CD14-positive monocyte (primary cell): ENCODE results near the gene DEPDC1. TPM values are rescaled to one million over a fixed set of nuclear protein-coding genes. Genes with fewer than 3 reads are reported as not detected.

ENCODE experiments used
- DNase-seq, 3 donors: peaks; one replicate each; pipeline ENCODE4 v3.0.0-alpha.2; 2011 to 2022
- H2AFZ ChIP-seq: 2 replicates; pipeline ENCODE4 v1.6.0; 2012; ENCODE audit warnings: mild to moderate bottlenecking, low read depth, low read length, inconsistent platforms; ENCODE audit not compliant: insufficient read depth, poor library complexity, severe bottlenecking
- H3K27ac ChIP-seq, 2 donors: 1 replicate in 1 of 2; 2 replicates in 1 of 2; pipeline ENCODE4 v1.5.1; 2012 to 2013; ENCODE audit warnings: low read length in 2 of 2, control low read depth in 1 of 2, inconsistent platforms in 1 of 2, low read depth in 1 of 2, mild to moderate bottlenecking in 1 of 2
- H3K27me3 ChIP-seq, 2 donors: one replicate each; pipeline versions ENCODE4 v1.6.0 to v1.6.1; 2011 to 2013; ENCODE audit warnings: low read length in 2 of 2; ENCODE audit not compliant: control insufficient read depth in 2 of 2, insufficient read depth in 2 of 2
- H3K36me3 ChIP-seq, 2 donors: replicated peaks in 1 of 2; 1 replicate in 1 of 2; 2 replicates in 1 of 2; pipeline versions ENCODE4 v1.5.1 to v1.6.1; 2012 to 2013; ENCODE audit warnings: low read length in 2 of 2, control low read depth in 1 of 2, inconsistent platforms in 1 of 2, mild to moderate bottlenecking in 1 of 2; ENCODE audit not compliant: insufficient read depth in 2 of 2, control insufficient read depth in 1 of 2
- H3K4me1 ChIP-seq, 2 donors: 1 replicate in 1 of 2; 2 replicates in 1 of 2; pipeline versions ENCODE4 v1.5.1 to v1.6.1; 2012 to 2013; ENCODE audit warnings: low read length in 2 of 2, control low read depth in 1 of 2, inconsistent platforms in 1 of 2, mild to moderate bottlenecking in 1 of 2, moderate library complexity in 1 of 2; ENCODE audit not compliant: insufficient read depth in 2 of 2, control insufficient read depth in 1 of 2
- H3K4me2 ChIP-seq: replicated peaks from 2 replicates; pipeline ENCODE3; 2012; ENCODE audit warnings: low read length, moderate library complexity, mild to moderate bottlenecking; ENCODE audit not compliant: poor library complexity, severe bottlenecking; ENCODE audit errors: extremely low read depth
- H3K4me3 ChIP-seq, 3 experiments: fragments of 200-600 bp in 1 of 3; sonication (generic) in 1 of 3; replicated peaks in 1 of 3; 1 replicate in 2 of 3; 2 replicates in 1 of 3; pipeline ENCODE4 v1.5.1; 2011 to 2013; ENCODE audit warnings: low read length in 3 of 3, mild to moderate bottlenecking in 3 of 3, control low read depth in 2 of 3, low read depth in 2 of 3, inconsistent platforms in 1 of 3, moderate library complexity in 1 of 3
- H3K79me2 ChIP-seq: 2 replicates; pipeline ENCODE4 v1.6.0; 2012; ENCODE audit warnings: mild to moderate bottlenecking, control low read depth, inconsistent platforms, low read length, moderate library complexity; ENCODE audit not compliant: insufficient read depth
- H3K9ac ChIP-seq: 2 replicates; pipeline ENCODE4 v1.6.0; 2017; ENCODE audit warnings: low read length, mild to moderate bottlenecking; ENCODE audit not compliant: insufficient read depth, poor library complexity, severe bottlenecking
- H3K9me3 ChIP-seq, 2 donors: replicated peaks in 1 of 2; 1 replicate in 1 of 2; 2 replicates in 1 of 2; pipeline versions ENCODE4 v1.5.1 to v1.6.1; 2012 to 2013; ENCODE audit warnings: low read length in 2 of 2, control low read depth in 1 of 2; ENCODE audit not compliant: control insufficient read depth in 1 of 2, insufficient read depth in 1 of 2
- H4K20me1 ChIP-seq: 2 replicates; pipeline ENCODE4 v1.6.0; 2012; ENCODE audit warnings: mild to moderate bottlenecking, low read length, control low read depth, moderate library complexity; ENCODE audit not compliant: insufficient read depth
- H3K27ac Mint-ChIP-seq, 7 donors: one replicate each; pipeline ENCODE4 v1.8.0; 2020; ENCODE audit warnings: mild to moderate bottlenecking in 7 of 7, mixed read lengths in 7 of 7, moderate library complexity in 6 of 7, inconsistent platforms in 2 of 7
- H3K27me3 Mint-ChIP-seq, 3 donors: one replicate each; pipeline ENCODE4 v1.8.0; 2021 to 2022; ENCODE audit warnings: low read depth in 3 of 3, mild to moderate bottlenecking in 3 of 3, mixed read lengths in 3 of 3, moderate library complexity in 3 of 3, inconsistent platforms in 1 of 3
- H3K36me3 Mint-ChIP-seq, 2 donors: one replicate each; pipeline ENCODE4 v1.8.0; 2020; ENCODE audit warnings: mixed read lengths in 2 of 2, inconsistent platforms in 1 of 2, mild to moderate bottlenecking in 1 of 2
- H3K4me1 Mint-ChIP-seq: one replicate; pipeline ENCODE4 v1.8.0; 2020; ENCODE audit warnings: mild to moderate bottlenecking, mixed read lengths
- H3K4me3 Mint-ChIP-seq, 2 donors: one replicate each; pipeline ENCODE4 v1.8.0; 2020; ENCODE audit warnings: mild to moderate bottlenecking in 2 of 2, mixed read lengths in 2 of 2, moderate library complexity in 1 of 2
- H3K9me3 Mint-ChIP-seq, 7 donors: one replicate each; pipeline ENCODE4 v1.8.0; 2020 to 2022; ENCODE audit warnings: mixed read lengths in 7 of 7, mild to moderate bottlenecking in 6 of 7, moderate library complexity in 6 of 7, inconsistent platforms in 2 of 7
- WGBS: methylation state at CpG from one replicate; pipeline ENCODE4 v1.1.5; 2013; ENCODE audit warnings: missing lambda C conversion rate; ENCODE audit not compliant: insufficient coverage; 5-methylcytosine and 5-hydroxymethylcytosine counted together
- intact Hi-C, 2 donors: fragments of 100-400 bp; cut with micrococcal nuclease; formaldehyde crosslinking; loops; one replicate each; pipeline versions ENCODE4 v1.15.0 to v1.15.1; 2023
- polyA plus RNA-seq, 3 donors: library from polyadenylated mRNA; depleted of rRNA in 1 of 3; unstranded in 2 of 3; stranded (reverse) in 1 of 3; fragments of 300-500 nt in 2 of 3; fragments of >200 nt in 1 of 3; fragmentation: Illumina TruSeq in 2 of 3; gene quantifications; 1 replicate in 2 of 3; 2 replicates in 1 of 3; pipeline ENCODE4 v1.2.3, GENCODE V29; 2012 to 2021
- TF ChIP-seq, protein P1 (sequence below): fragments of 200-600 bp; IDR thresholded peaks from one replicate; pipeline ENCODE4 v1.8.0; 2022; ENCODE audit warnings: antibody characterized with exemption, mild to moderate bottlenecking

Gene DEPDC1
- polyA plus RNA-seq, 3 donors, result 0.04 to 0.24 TPM; not detected in 1

DNA sequence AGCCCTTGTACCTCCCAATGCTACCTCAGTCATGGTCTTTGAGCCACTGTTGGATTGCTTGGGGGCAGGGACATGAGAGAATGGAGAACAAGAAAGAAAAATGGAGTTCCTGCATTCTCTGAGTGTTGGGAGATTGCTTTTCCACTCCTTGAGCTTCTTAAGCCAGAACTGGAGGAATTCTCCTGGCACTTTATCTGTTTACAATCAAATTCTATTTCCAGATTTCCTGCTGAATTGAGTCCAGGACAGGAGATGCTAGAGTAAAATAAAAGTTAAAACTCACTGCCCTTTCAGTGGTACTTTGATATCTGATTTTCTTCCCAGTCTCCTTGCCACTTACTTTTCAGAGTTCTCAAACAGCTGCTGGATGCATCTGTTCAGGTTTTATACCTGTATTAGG is 24.4 kb upstream of the DEPDC1 start:
- H3K4me1 Mint-ChIP-seq, result no peaks in the 10 kb centered on the region
- Histone ChIP-seq H4K20me1 (no peaks in the 10 kb centered on the region), H3K4me3 (no peak overlapping the region), H3K9ac (no peak overlapping the region), H3K79me2 (no peaks in the 10 kb centered on the region), H3K9me3 (no peaks in the 10 kb centered on the region), H3K27me3 (no peaks in the 10 kb centered on the region), H2AFZ (no peak overlapping the region), H3K36me3 (no peaks in the 10 kb centered on the region), H3K4me2 (no peak overlapping the region), H3K27ac (no peak overlapping the region), H3K4me1 (no peaks in the 10 kb centered on the region)
- no peak overlapping the region for H3K4me3 Mint-ChIP-seq
- peaks cover 0 to 2% (median 0%) of the 10 kb centered on the region in 7 donors for H3K9me3 Mint-ChIP-seq
- H3K36me3 Mint-ChIP-seq, result no peaks in the 10 kb centered on the region
- H3K27ac Mint-ChIP-seq, result no peak overlapping the region
- no peak for DNase-seq
- no peaks in the 10 kb centered on the region for H3K27me3 Mint-ChIP-seq
- intact Hi-C loops, result no loop called here
- TF ChIP-seq, protein P1, sequence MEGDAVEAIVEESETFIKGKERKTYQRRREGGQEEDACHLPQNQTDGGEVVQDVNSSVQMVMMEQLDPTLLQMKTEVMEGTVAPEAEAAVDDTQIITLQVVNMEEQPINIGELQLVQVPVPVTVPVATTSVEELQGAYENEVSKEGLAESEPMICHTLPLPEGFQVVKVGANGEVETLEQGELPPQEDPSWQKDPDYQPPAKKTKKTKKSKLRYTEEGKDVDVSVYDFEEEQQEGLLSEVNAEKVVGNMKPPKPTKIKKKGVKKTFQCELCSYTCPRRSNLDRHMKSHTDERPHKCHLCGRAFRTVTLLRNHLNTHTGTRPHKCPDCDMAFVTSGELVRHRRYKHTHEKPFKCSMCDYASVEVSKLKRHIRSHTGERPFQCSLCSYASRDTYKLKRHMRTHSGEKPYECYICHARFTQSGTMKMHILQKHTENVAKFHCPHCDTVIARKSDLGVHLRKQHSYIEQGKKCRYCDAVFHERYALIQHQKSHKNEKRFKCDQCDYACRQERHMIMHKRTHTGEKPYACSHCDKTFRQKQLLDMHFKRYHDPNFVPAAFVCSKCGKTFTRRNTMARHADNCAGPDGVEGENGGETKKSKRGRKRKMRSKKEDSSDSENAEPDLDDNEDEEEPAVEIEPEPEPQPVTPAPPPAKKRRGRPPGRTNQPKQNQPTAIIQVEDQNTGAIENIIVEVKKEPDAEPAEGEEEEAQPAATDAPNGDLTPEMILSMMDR, result no peak

DNA sequence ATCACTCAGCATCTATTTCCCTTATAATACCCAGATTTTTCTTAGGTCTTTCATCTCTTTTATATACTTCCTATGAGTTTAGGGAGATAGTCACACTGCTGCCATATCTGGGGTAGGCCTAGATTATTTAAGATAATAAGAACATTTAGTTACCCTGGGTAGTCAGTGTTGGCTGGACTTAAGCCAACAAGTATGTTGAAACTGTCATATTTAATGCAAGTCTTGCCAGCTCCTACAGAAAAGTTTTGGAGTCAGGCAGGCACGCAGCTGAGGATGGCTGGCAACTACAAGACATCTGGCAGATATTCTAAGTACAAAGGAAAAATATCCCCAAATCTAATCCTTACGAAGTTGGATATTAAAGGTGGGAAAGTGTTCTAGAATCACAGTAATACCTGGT is 19.2 kb upstream of the DEPDC1 start:
- no peak overlapping the region for H3K4me3 ChIP-seq

More for the DNA sequence above, 19.2 kb upstream of the DEPDC1 start:
- no peaks in the 10 kb centered on the region for H3K36me3 ChIP-seq
- H3K4me2 ChIP-seq, result no peak overlapping the region
- WGBS, result no CpG with 5 or more reads among the region's 2 CpGs
- Mint-ChIP-seq H3K4me3 (no peak overlapping the region), H3K27ac (no peak overlapping the region), H3K27me3 (no peaks in the 10 kb centered on the region), H3K36me3 (no peaks in the 10 kb centered on the region), H3K9me3 (peaks cover 0 to 4% (median 2%) of the 10 kb centered on the region in 7 donors), H3K4me1 (no peaks in the 10 kb centered on the region)
- H4K20me1 ChIP-seq, result no peaks in the 10 kb centered on the region
- H3K9me3 ChIP-seq, result peaks cover 0 to 4% of the 10 kb centered on the region in 2 donors
- no peaks in the 10 kb centered on the region for H3K79me2 ChIP-seq
- H3K27me3 ChIP-seq, result no peaks in the 10 kb centered on the region
- TF ChIP-seq, protein P1, result no peak
- intact Hi-C loops, result no loop called here
- no peak overlapping the region for H3K27ac ChIP-seq
- H2AFZ ChIP-seq, result no peak overlapping the region
- no peak overlapping the region for H3K9ac ChIP-seq
- H3K4me1 ChIP-seq, result no peaks in the 10 kb centered on the region
- no peak for DNase-seq
